Keratinocyte (primary cell): ENCODE data around the gene TTC28.

Source experiments
- CTCF ChIP-seq, 3 experiments: IDR thresholded peaks in 1 of 3; conservative IDR thresholded peaks in 1 of 3; optimal IDR thresholded peaks in 1 of 3; 2 replicates in 2 of 3; 3 replicates in 1 of 3; pipeline versions ENCODE3 to v1.5.1; 2011; ENCODE audit warnings: low read length in 3 of 3, mild to moderate bottlenecking in 3 of 3, moderate library complexity in 2 of 3, control low read depth in 1 of 3, inconsistent platforms in 1 of 3; ENCODE audit not compliant: insufficient read depth in 2 of 3; ENCODE audit errors: extremely low read depth in 1 of 3
- EZH2 ChIP-seq: IDR thresholded peaks from one replicate; pipeline ENCODE4 v1.6.1; 2012; ENCODE audit warnings: inconsistent platforms, mild to moderate bottlenecking, low read length, moderate library complexity

- TF ChIP-seq CTCF (optimal IDR thresholded peaks at IDR 0.05 in 1 of 3, IDR thresholded peaks at IDR 0.05 in 1 of 3, conservative IDR thresholded peaks at IDR 0.05 in 1 of 3; ENCODE audit: extremely low read depth in 1 of 3, insufficient read depth in 2 of 3, low read length in 3 of 3) (no peak), EZH2 (no peak)
Observed at GRCh38 chr22:28375761-28376534, 303.7 kb downstream of the TTC28 start.
